Stimulated activated CD4-positive, alpha-beta T cell treated with anti-CD3 and anti-CD28 coated beads, TNF-alpha, amount 100 ng/mL, for 4 hours (primary cell): ENCODE data around the gene VSIG1.

ENCODE experiments used
- DNase-seq, 3 experiments: peaks; one replicate each; pipeline ENCODE4 v3.0.0-alpha.2; 2020; ENCODE audit warnings: low read depth in 3 of 3

VSIG1 gene

GRCh38 chrX:108064613-108065012, 19.7 kb downstream of the VSIG1 start:
- DNase-seq = no peak

DNA sequence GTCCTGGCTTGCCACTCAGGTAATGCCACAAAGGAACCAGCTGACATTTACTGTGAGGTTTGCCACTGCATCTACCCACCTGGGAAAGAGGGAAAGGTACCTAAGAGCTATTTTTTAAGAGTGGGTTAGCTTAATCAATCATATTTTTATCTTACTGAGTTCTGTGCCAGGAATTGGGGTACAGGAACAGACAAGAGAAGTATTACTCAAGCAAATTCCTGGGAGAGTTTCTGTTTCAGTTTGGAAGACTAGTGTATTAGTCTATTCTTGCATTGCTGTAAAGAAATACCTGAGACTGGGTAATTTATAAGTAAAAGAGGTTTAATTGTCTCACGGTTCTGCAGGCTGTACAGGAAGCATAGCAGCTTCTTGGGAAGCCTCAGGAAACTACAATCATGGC, 23.3 kb downstream of the VSIG1 start:
- DNase-seq = no peak

GRCh38 chrX:108070891-108071290, 26.0 kb downstream of the VSIG1 start:
- no peak for DNase-seq

GRCh38 chrX:108071578-108071977, 26.7 kb downstream of the VSIG1 start:
- DNase-seq = no peak

DNA sequence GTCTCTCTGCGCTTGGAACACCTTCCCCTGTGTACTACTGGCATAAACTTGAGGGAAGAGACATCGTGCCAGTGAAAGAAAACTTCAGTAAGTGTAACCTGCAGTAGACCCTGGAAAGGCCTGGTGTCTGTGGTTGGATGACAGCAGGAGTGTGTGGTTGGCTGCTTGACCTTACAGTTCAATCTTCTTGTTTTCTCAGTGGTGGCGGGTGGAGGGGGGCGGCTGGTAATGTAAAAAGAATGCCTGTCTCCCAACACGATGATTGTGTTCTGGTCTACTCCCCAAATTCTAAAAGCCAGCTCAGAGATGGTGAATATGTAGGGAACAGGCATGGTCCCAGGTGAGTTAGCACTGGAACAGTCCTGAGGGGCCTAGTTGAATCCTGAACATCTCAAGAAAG, 27.9 kb downstream of the VSIG1 start:
- no peak for DNase-seq

DNA sequence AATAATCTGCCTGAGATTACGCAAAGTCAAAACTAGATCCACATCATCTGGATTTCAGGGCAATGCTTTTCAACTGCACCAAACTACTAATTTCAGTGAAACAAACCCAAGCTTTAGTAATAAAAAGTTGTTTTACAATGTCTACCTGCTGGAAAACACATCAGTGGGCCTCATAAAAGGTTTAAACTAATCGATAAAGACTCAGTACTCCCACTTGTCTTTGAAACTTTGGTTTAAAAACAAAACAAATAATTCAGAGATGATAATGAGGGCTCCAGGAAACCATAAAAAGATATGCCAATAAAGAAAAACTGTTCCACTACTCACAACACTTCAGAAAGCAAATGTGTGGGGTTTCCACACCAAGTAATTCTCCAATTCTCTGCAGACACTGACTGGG, 36.2 kb downstream of the VSIG1 start:
- no peak for DNase-seq

DNA sequence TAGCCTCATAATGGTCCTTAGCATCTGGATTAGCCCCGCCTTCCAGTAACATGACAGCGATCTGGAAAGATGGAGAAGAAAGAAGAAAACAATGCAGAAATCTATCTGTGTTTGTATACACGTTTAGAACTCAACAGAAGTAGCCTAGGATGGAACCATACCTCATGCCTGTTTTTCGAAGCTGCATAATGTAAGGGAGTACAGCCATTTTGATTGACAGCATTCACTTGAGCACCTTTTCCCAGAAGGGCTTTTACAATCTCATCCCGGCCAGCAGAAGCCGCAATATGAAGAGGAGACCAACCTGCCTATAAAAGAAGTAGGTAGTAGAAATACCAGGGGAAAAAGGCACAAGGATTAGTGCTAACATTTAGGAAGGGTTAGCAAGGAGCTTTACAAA, 42.9 kb downstream of the VSIG1 start:
- DNase-seq = no peak

DNA sequence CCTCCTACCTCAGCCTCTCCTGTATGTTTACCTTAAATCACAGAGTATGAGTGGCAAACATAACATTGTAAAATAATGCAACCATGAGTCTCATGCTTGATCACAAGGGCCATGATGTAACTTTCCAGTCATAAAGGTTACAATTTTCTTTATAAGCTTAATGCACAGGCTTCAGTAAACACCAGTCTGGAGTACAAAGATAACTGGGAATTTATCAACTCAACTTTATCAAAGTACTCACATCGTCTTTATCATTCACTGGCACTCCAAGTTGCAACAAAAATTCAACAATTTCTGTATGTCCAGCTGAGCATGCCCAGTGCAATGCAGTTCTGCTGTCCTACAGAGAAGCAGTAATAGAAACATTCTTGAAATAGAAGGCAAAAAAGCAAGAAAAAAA, 43.6 kb downstream of the VSIG1 start:
- no peak for DNase-seq

DNA sequence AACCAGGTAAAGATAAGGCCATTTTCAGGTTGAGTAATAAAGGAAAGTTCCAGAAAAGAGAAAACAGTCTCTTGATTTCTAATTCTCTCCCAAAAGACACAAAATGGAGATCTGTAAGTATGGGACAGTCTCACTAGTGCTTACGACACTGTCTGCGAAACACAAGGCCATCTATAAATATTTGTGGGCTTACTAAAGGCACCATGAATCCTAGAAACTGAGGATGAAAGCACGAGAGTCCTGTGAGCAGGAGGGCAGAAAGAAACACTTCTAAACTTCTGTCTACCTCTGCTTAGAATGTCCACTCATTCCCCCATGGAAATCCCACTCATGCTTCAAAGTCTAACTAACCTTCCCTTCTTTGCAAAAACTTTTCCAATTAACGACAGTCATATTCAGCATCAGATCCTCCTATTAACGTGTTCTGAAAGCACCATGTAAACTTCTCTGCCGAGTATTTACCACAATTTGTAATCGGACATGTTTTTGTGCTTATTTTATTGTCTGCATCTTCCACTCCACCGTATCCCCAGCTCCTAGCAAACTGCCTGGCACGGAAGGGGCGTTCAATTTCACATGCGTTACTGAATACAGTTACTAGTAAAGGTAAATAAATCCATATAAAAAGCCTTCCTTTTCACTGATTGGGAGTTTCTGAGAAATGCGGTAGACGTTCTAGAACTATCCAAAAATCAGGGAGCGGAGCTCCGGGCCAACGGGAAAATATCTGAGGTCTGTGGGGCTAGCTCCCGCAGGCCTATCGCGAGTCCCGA, 45.8 kb downstream of the VSIG1 start:
- DNase-seq = no peak

DNA sequence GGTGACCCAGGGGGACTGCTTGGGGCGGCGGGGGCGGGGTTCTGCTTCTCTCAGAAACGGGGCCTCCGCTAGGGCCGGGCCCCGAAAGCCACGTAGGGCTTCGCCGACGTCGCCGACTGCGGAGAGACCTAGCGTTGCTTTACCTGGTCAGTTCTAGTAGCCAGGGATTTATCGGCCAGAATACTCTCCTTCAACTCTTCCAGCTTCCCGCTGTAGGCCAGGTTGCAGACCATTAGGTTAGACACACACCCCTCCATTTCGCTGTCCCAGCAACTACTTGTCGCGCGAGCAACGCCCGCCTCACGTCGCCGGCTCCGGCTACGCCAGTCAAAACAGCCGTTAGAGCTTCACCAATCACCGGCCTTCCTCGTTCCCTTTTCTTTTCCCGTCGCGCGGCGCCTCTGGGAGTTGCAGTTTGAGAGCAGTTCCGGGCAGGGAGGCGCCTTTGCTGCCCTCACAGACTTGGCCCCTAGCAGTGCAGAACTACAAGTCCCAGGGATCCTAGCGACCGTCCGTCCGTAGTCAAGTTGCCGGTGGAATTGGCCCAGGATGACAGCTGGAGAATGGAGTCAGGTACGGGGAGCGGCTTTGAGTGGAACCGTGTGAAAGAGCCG, 46.5 kb downstream of the VSIG1 start, which contains the start of the genes ATG4A and PSMD10:
ATG4A (plus strand) TSS at position 515 of the 614 bp plus-strand sequence; CDS start at position 564, 49 bp downstream.
PSMD10 (minus strand) TSS at position 279 of the 614 bp plus-strand sequence; CDS start at position 257, 22 bp downstream.
- DNase-seq = peak; percentile 66 to 79 (median 73)

GRCh38 chrX:108091878-108092291, 47.0 kb downstream of the VSIG1 start:
- no peak for DNase-seq

GRCh38 chrX:108097380-108097779, 52.5 kb downstream of the VSIG1 start:
- DNase-seq = no peak

DNA sequence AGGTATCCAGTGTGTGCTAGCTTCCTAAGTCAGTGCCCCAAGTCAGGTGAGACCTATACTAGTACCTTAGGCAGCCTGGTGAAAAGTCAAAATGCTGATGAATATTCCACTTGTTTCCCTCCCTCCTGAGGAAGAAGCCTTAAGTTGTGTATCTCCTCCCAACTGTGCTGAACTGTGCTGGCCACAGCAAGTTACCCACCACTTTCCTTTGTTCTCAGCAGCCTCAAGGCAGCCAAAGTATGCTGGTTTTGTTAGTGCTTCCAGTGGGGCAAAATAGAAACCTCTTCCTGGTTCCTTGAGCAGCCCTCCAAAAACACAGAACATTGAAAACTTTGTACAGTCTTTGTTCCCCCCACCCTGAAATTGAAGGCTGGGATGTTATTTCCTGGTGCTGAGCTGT, 60.6 kb downstream of the VSIG1 start:
- DNase-seq = no peak

DNA sequence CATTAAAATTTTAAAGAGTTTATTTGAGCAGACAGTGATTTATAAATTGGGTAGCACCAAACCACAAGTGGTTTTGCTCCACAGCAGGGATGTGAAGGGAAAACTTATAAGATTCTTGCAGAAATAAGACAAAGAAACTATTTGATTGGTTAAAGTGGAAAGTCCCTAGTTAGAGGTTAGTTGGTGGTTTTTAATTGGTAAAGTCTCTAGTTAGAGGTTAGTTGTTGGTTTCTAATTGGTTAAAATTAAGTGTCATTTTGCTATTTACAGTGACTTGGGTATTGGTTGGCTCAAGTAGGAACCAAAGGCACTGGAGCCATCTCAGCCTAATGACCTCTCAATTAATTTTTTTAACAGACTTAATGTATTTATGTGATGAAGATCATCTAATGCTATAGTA, 69.7 kb downstream of the VSIG1 start:
- DNase-seq = no peak

DNA sequence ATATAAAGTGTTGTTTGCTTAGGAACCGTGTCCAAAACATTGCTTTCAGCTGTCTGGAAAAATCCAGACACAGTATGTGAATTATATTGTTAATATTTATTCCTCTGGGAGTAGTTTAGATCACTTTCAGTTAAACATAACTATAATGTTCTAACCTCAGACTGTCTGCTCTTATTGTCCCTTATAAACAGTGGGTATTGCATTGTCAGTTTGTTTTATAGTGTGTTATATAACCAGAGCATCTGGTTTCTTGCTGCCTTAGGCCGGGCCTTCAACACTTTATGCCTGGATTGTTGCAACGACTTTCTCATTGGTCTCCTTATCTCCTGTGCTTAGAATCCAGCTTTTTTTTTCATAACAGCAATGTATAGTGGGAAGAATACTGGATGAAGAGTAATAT, 73.1 kb downstream of the VSIG1 start:
- DNase-seq = no peak

DNA sequence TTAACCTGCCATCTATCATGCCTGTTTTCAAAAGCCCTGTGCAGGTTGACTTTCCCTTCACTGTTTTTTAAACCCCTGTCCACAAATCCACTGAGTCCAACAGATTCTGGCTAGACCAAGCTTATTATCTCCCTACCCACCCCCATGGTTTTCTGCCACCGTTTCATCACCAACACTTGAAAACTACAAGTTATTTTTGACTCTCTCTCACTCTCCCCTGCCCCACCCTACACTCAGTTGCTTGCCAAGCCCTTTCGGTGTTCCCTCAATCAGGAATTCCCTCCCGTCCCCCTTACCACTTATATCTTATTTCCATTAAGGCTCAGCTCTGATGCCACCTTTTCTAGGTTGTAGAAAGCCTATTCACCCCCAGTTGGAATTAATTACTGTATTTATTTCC, 76.4 kb downstream of the VSIG1 start:
- DNase-seq = no peak

GRCh38 chrX:108122748-108123147, 77.9 kb downstream of the VSIG1 start:
- DNase-seq = no peak

DNA sequence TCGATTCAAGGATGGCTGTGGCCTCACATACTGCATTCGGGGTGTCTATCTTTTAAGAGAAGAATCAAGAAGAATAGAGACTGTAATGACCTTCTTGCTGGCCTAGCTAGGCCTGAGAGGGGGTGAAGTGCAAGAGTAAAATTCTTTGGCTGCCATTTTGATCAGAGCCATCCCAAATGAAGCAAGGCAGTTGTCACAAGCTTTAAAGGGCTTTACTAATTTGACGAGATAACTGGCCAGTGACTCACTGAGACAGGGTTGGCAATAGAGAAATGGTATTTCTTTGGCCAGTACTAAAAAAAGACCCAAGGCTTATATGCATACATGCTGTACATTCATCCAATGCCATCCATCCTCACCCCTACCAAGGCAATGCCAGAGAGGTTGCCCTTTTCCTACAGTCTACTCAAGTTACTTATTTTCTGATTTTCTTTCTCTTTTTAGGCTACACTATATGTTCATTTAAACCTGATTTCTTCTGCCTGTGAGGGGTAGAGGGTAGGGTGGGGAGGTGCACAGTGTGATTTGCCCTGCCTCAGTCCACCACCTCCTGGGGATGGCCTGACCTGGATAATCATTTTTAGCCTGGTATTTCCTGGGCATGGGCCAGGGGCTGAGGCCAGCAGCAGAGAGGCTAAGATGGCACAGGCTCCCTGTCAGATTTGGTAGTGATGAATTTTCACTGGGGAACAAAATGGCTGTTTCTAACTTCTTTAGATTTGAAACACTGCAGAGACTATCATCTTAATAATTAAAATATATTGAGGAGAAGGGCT, 78.9 kb downstream of the VSIG1 start:
- no peak for DNase-seq

DNA sequence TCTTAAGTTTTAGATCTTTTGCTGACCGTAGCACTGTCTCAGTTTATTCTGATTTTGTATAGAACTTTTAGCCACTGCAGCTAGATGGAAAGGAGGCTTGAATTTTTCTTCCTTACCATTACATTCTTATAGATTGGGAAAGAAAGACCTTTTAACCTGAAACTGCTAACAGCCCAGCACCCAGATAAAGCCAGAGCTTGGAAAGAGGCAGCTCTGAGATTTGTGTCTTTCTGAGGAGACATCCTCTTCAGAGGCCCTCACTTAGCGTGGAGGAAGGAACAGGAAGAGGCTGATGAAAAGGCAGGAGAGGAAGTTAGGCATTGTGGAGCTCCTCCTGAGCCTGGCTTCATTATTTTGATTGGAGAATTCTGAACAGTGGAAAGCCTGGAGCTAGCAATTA, 81.8 kb downstream of the VSIG1 start:
- DNase-seq = no peak

- no peak for DNase-seq
These were observed 82.3 kb downstream of the VSIG1 start for GRCh38 chrX:108127152-108127551.
